Suprapubic skin (tissue), 3 donors: ENCODE measurements around the gene SEPTIN3.

Source experiments
- CTCF ChIP-seq, 2 donors: fragments of 200-600 bp in 1 of 2; fragments of 450-650 bp in 1 of 2; sonication (generic) in 1 of 2; IDR thresholded peaks; one replicate each; pipeline ENCODE4 v1.5.1; 2016 to 2019; ENCODE audit warnings: antibody characterized with exemption in 2 of 2, mild to moderate bottlenecking in 1 of 2, moderate library complexity in 1 of 2
- EP300 ChIP-seq: sonication (generic); formaldehyde crosslinking; IDR thresholded peaks from one replicate; pipeline ENCODE4 v1.6.1; 2017; ENCODE audit warnings: antibody characterized with exemption
- POLR2A ChIP-seq, 2 donors: fragments of 450-650 bp; IDR thresholded peaks; one replicate each; pipeline ENCODE4 v1.6.1; 2017; ENCODE audit warnings: antibody characterized with exemption in 2 of 2, mild to moderate bottlenecking in 2 of 2, moderate library complexity in 2 of 2

GRCh38 chr22:41923595-41924276, 45.5 kb upstream of the SEPTIN3 start:
- TF ChIP-seq CTCF (IDR thresholded peaks at IDR 0.05): no peak
- no peak for TF ChIP-seq POLR2A (IDR thresholded peaks at IDR 0.05)
- TF ChIP-seq EP300: no peak
